HG03135 (cell line): ENCODE data around the gene STAM2.

ENCODE experiments used
- ATAC-seq: cut with Tn5 transposase; IDR thresholded peaks from one replicate; pipeline ENCODE4 v1.9.1; 2021; ENCODE audit warnings: mild to moderate bottlenecking, moderate library complexity; ENCODE audit not compliant: unreplicated experiment

STAM2 gene

DNA sequence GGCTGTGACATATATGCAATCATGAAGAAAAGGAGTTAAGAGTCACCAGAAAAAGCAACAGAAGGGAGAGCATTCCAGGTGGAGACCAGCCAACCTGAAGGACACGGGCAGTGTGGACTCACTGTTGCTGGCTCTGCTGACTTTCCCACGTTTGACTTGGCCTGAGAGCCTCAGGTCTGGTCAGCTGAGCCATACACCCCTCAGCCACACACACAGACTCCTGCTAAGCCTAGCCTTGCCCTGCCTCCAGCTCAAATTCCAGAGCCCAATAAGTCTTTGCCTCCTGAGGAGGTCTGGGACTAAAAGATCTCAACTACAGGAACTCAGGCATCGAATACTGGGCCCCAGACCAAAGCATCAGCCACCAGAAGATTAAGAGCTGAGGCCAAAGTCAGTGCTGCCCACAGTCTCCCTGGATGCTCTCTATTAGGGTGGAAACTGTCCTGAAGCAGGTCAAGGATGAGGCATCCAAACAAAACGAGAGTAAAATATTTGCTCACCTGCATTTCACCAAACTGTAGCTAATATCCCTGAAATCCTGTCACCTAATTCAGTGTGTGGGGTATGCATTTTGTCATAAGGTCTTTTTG lies 100.0 kb downstream of the STAM2 start:
- no peak for ATAC-seq

DNA sequence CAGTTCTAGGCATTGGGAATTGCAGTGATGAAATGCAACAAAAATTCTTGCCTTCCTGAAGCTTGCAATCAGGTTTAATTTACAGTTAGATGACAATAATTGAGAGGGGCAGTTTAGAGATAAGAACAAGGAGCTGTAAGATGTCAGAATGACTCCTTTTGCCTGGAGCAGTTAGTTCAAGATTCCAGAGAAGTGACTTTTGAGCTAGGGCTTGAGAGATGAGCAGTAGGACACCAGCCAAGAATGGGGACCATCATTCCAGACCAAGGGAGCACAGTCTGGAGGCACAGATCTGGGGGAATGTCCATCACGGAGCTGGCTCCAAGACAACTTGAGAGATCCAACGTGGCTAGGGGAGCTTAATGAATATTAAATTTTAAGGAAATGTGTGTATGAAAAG lies 103.6 kb downstream of the STAM2 start:
- no peak for ATAC-seq

DNA sequence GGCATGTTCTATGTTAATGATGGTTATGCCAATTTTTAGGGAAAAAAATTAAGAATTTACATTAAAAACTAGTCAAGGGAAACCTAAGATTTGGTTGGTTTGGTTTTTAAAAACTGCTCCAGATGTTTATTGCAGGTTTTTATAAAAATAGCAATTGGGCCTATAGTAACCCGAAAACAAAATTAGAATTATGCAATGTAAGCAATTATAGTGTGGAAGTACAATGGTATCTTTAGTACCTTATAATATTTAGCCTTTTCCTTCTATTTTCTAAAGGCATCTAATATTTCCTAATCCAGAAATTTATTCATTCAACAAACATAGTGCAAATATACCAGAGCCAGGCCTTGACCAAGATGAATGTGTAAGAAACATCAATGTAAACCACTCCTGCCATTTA lies 104.0 kb downstream of the STAM2 start:
- ATAC-seq, result no peak

- peak; percentile 84 for ATAC-seq
Measured at GRCh38 chr2:152071092-152071491, 104.5 kb downstream of the STAM2 start.

DNA sequence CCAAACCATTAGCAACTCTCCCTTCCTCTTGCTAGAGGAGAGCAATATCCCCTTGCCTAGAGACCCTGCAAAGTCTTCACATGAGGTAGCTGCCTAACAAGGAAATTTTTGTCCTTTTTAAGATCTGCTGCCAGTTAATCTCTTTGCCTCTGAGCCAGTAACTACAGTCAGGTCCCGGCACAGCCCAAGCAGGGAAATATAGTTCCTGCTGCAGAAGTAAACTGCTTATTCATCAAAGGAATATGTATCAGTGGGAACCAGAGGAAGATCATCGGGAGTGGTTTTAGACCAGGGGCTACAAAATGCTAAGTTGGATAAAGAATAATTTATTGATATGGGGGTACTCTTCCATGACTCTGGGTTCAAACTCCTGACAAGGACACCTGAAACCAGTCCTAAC lies 107.3 kb downstream of the STAM2 start:
- no peak for ATAC-seq

GRCh38 chr2:152067823-152068222 lies 107.7 kb downstream of the STAM2 start:
- no peak for ATAC-seq
